HEK293 (cell line): ENCODE measurements around the gene CYB561D2.

ENCODE experiments used
- MYNN ChIP-seq: fragments of 450-650 bp; formaldehyde crosslinking; IDR thresholded peaks from 2 replicates; pipeline ENCODE4 v1.5.1; 2016; ENCODE audit warnings: missing biosample characterization, missing genetic modification characterization, borderline replicate concordance
- YY1 ChIP-seq: fragments of 450-650 bp; formaldehyde crosslinking; IDR thresholded peaks from 2 replicates; pipeline ENCODE4 v1.5.1; 2018; ENCODE audit warnings: missing biosample characterization, missing genetic modification characterization
- ZNF24 ChIP-seq: fragments of 450-650 bp; formaldehyde crosslinking; IDR thresholded peaks from 2 replicates; pipeline ENCODE4 v1.5.1; 2016; ENCODE audit warnings: missing biosample characterization, missing genetic modification characterization
- ZNF624 ChIP-seq: fragments of 450-650 bp; formaldehyde crosslinking; IDR thresholded peaks from 2 replicates; pipeline ENCODE4 v1.5.1; 2017; ENCODE audit warnings: missing biosample characterization, missing genetic modification characterization
- TF ChIP-seq, protein P1 (sequence below): fragments of 450-650 bp; formaldehyde crosslinking; IDR thresholded peaks from 2 replicates; pipeline ENCODE4 v1.5.1; 2016; ENCODE audit warnings: missing biosample characterization, missing genetic modification characterization

DNA sequence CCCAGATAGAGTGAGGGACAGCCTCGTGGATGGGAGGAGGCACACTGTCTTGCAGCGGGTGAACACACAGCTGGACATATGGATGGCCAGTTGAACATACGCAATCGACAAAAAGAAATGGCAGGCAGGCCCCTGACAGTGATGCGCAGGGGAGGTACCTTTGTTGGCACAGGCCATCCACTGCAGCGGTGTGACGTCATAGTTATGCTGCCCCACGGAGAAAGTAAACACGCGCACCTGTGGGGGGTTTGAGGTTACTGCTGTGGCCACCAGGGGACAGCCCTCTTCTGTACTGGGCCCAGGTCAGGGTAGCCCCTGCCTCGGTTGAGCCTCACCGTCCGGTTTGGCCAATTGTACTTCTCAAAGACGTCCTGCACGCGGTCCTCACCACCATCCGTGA, 28.1 kb downstream of the CYB561D2 start:
- no peak for TF ChIP-seq MYNN (tag by site-specific recombination)
- TF ChIP-seq ZNF624 (tag by site-specific recombination), result no peak
- TF ChIP-seq ZNF24 (tag by site-specific recombination), result no peak
- TF ChIP-seq, protein P1, sequence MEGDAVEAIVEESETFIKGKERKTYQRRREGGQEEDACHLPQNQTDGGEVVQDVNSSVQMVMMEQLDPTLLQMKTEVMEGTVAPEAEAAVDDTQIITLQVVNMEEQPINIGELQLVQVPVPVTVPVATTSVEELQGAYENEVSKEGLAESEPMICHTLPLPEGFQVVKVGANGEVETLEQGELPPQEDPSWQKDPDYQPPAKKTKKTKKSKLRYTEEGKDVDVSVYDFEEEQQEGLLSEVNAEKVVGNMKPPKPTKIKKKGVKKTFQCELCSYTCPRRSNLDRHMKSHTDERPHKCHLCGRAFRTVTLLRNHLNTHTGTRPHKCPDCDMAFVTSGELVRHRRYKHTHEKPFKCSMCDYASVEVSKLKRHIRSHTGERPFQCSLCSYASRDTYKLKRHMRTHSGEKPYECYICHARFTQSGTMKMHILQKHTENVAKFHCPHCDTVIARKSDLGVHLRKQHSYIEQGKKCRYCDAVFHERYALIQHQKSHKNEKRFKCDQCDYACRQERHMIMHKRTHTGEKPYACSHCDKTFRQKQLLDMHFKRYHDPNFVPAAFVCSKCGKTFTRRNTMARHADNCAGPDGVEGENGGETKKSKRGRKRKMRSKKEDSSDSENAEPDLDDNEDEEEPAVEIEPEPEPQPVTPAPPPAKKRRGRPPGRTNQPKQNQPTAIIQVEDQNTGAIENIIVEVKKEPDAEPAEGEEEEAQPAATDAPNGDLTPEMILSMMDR (tag by site-specific recombination), result no peak
- no peak for TF ChIP-seq YY1 (tag by site-specific recombination)
